ENCODE results near the gene CDH12. TPM values are rescaled to one million over a fixed set of nuclear protein-coding genes. Genes with fewer than 3 reads are reported as not detected.

Gene CDH12
- total RNA-seq, 2 donors from 2014 or later, result 0.90 to 1.9 TPM

- Mint-ChIP-seq H3K9me3 (no peaks in the 10 kb centered on the region), H3K27ac (no peak overlapping the region), H3K27me3 (ENCODE audit: insufficient read depth) (peaks cover 4% of the 10 kb centered on the region), H3K4me1 (peaks cover 11% of the 10 kb centered on the region), H3K36me3 (ENCODE audit: low read depth) (no peaks in the 10 kb centered on the region), H3K4me3 (no peak overlapping the region)
- H3K9me3 ChIP-seq (ENCODE audit: control insufficient read depth, low read length), result no peaks in the 10 kb centered on the region
- no peak for DNase-seq
- H3K27me3 ChIP-seq (ENCODE audit: control insufficient read depth, insufficient read depth, low read length, poor library complexity, severe bottlenecking), result no peaks in the 10 kb centered on the region
- no peaks in the 10 kb centered on the region for H3K36me3 ChIP-seq (ENCODE audit: control insufficient read depth, insufficient read depth, low read length)
- H3K9ac ChIP-seq (ENCODE audit: extremely low read depth, low read length, poor library complexity, severe bottlenecking), result no peak overlapping the region
- no peak overlapping the region for H3K27ac ChIP-seq (ENCODE audit: low read depth, low read length)
- 92% methylated on average over 2 of the region's 2 CpGs; no CpG with 5 or more reads in 1 of the 2 experiments for WGBS, 2 experiments (ENCODE audit: insufficient coverage in 1 of 2, insufficient read length in 1 of 2)
- no peak overlapping the region for H3K4me3 ChIP-seq (ENCODE audit: low read length)
- TF ChIP-seq CTCF (conservative IDR thresholded peaks at IDR 0.05), result no peak
- H3K4me1 ChIP-seq (ENCODE audit: control insufficient read depth, insufficient read depth, low read length), result peaks cover 5% of the 10 kb centered on the region
Measured at GRCh38 chr5:22053195-22053594, 799.9 kb downstream of the CDH12 start.

DNA sequence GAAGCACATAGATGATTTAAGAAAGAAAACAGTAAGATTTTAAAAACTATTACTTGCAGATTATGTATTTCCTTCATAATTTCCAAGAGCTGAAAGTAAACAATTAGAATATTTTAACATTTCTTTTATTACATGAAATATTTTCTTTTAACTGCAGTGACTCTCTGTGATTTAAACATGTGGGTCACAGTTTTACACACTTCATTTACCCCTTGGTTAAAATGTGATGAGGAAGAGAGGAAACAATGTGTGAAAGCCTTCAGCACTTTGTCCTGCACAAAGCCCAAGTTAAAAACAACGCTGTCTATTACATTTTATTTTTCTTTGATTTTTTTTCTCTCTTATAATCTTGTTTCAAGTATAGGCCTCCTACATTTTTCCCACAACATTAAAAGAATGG is 801.3 kb downstream of the CDH12 start:
- peaks cover 9% of the 10 kb centered on the region for H3K4me1 ChIP-seq (ENCODE audit: control insufficient read depth, insufficient read depth, low read length)
- DNase-seq, result no peak
- Mint-ChIP-seq H3K27me3 (ENCODE audit: insufficient read depth) (peaks cover 9% of the 10 kb centered on the region), H3K9me3 (no peaks in the 10 kb centered on the region), H3K36me3 (ENCODE audit: low read depth) (no peaks in the 10 kb centered on the region), H3K27ac (no peak overlapping the region), H3K4me3 (no peak overlapping the region), H3K4me1 (peaks cover 21% of the 10 kb centered on the region)
- H3K9me3 ChIP-seq (ENCODE audit: control insufficient read depth, low read length), result no peaks in the 10 kb centered on the region
- no peak overlapping the region for H3K9ac ChIP-seq (ENCODE audit: extremely low read depth, low read length, poor library complexity, severe bottlenecking)
- 88% methylated on average over 1 of the region's 1 CpG; no CpG with 5 or more reads in 1 of the 2 experiments for WGBS, 2 experiments (ENCODE audit: insufficient coverage in 1 of 2, insufficient read length in 1 of 2)
- TF ChIP-seq CTCF (conservative IDR thresholded peaks at IDR 0.05), result no peak
- no peak overlapping the region for H3K4me3 ChIP-seq (ENCODE audit: low read length)
- no peaks in the 10 kb centered on the region for H3K36me3 ChIP-seq (ENCODE audit: control insufficient read depth, insufficient read depth, low read length)
- H3K27me3 ChIP-seq (ENCODE audit: control insufficient read depth, insufficient read depth, low read length, poor library complexity, severe bottlenecking), result no peaks in the 10 kb centered on the region
- no peak overlapping the region for H3K27ac ChIP-seq (ENCODE audit: low read depth, low read length)

DNA sequence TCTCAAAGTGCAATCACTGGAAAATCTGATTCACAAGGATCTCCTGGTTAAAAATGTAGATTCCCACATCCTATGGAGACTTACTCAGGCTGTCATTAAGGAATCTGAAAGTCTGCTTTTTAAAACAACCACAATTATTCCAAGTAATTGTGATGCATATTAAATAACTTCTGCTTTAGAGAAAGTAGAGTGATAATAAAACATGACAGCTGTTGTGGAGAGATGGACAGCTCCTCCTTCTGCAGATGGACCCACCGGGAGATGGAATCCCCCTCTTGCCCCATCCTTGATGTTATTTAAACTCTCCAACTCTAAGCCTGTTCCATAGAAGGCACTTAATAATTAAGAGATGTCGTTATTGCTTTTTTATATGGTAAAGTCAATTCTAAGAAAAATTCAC is 802.2 kb downstream of the CDH12 start:
- H3K27me3 Mint-ChIP-seq (ENCODE audit: insufficient read depth), result peaks cover 9% of the 10 kb centered on the region
- no peaks in the 10 kb centered on the region for H3K9me3 Mint-ChIP-seq
- DNase-seq, result no peak
- Histone ChIP-seq H3K9me3 (ENCODE audit: control insufficient read depth, low read length) (no peaks in the 10 kb centered on the region), H3K4me1 (ENCODE audit: control insufficient read depth, insufficient read depth, low read length) (peaks cover 9% of the 10 kb centered on the region), H3K9ac (ENCODE audit: extremely low read depth, low read length, poor library complexity, severe bottlenecking) (no peak overlapping the region), H3K27me3 (ENCODE audit: control insufficient read depth, insufficient read depth, low read length, poor library complexity, severe bottlenecking) (no peaks in the 10 kb centered on the region), H3K36me3 (ENCODE audit: control insufficient read depth, insufficient read depth, low read length) (no peaks in the 10 kb centered on the region), H3K27ac (ENCODE audit: low read depth, low read length) (no peak overlapping the region), H3K4me3 (ENCODE audit: low read length) (no peak overlapping the region)
- H3K36me3 Mint-ChIP-seq (ENCODE audit: low read depth), result no peaks in the 10 kb centered on the region
- no peak overlapping the region for H3K4me3 Mint-ChIP-seq
- peaks cover 23% of the 10 kb centered on the region for H3K4me1 Mint-ChIP-seq
- no peak overlapping the region for H3K27ac Mint-ChIP-seq
- TF ChIP-seq CTCF (conservative IDR thresholded peaks at IDR 0.05), result no peak
- 100% methylated on average over 2 of the region's 2 CpGs; no CpG with 5 or more reads in 1 of the 2 experiments for WGBS, 2 experiments (ENCODE audit: insufficient coverage in 1 of 2, insufficient read length in 1 of 2)

All from endodermal cell (in vitro differentiated cells).